PFSK-1 (cell line): ENCODE measurements around the gene UBASH3A.

Source experiments
- FOXP2 ChIP-seq: optimal IDR thresholded peaks from 2 replicates; pipeline ENCODE3; 2011; ENCODE audit warnings: borderline replicate concordance, control low read depth, inconsistent platforms; ENCODE audit not compliant: insufficient read depth; ENCODE audit errors: extremely low read length, extremely low read depth
- POLR2AphosphoS5 ChIP-seq: IDR thresholded peaks from 2 replicates; pipeline ENCODE4 v1.6.1; 2012; ENCODE audit warnings: low read depth, mild to moderate bottlenecking, control low read depth, low read length, moderate library complexity
- REST ChIP-seq, 2 experiments: IDR thresholded peaks; 2 replicates each; pipeline versions ENCODE4 v1.6.1 to v1.8.0; 2011 to 2012; ENCODE audit warnings: low read depth in 2 of 2, low read length in 2 of 2, control low read depth in 1 of 2, inconsistent platforms in 1 of 2, mild to moderate bottlenecking in 1 of 2, moderate library complexity in 1 of 2; ENCODE audit not compliant: insufficient read depth in 1 of 2
- SIN3A ChIP-seq: IDR thresholded peaks from 2 replicates; pipeline ENCODE4 v1.6.1; 2012; ENCODE audit warnings: mild to moderate bottlenecking, low read length, moderate library complexity, borderline replicate concordance; ENCODE audit not compliant: insufficient read depth
- TAF1 ChIP-seq: IDR thresholded peaks from 2 replicates; pipeline ENCODE4 v1.6.1; 2012; ENCODE audit warnings: low read length, control low read depth, borderline replicate concordance; ENCODE audit not compliant: insufficient read depth

UBASH3A gene

GRCh38 chr21:42384989-42385388, 18.7 kb upstream of the UBASH3A start:
- TF ChIP-seq FOXP2 (no peak), REST (IDR thresholded peaks at IDR 0.05; ENCODE audit: insufficient read depth in 1 of 2, low read depth in 2 of 2, low read length in 2 of 2) (no peak), TAF1 (no peak), POLR2AphosphoS5 (no peak), SIN3A (no peak)

GRCh38 chr21:42385619-42386018, 18.1 kb upstream of the UBASH3A start:
- TF ChIP-seq SIN3A (no peak), TAF1 (no peak), FOXP2 (no peak), POLR2AphosphoS5 (no peak), REST (IDR thresholded peaks at IDR 0.05; ENCODE audit: insufficient read depth in 1 of 2, low read depth in 2 of 2, low read length in 2 of 2) (no peak)

GRCh38 chr21:42386034-42386591, 17.6 kb upstream of the UBASH3A start:
- TF ChIP-seq FOXP2: no peak
- no peak for TF ChIP-seq REST (IDR thresholded peaks at IDR 0.05; ENCODE audit: insufficient read depth in 1 of 2, low read depth in 2 of 2, low read length in 2 of 2)
- no peak for TF ChIP-seq SIN3A
- no peak for TF ChIP-seq TAF1
- TF ChIP-seq POLR2AphosphoS5: no peak

- no peak for TF ChIP-seq FOXP2
- no peak for TF ChIP-seq REST (IDR thresholded peaks at IDR 0.05; ENCODE audit: insufficient read depth in 1 of 2, low read depth in 2 of 2, low read length in 2 of 2)
- TF ChIP-seq TAF1: no peak
- TF ChIP-seq POLR2AphosphoS5: no peak
- no peak for TF ChIP-seq SIN3A
Observed at GRCh38 chr21:42387164-42387563, 16.5 kb upstream of the UBASH3A start.
